H9 (cell line): ENCODE measurements around the gene RAB4B. TPM values are rescaled to one million over a fixed set of nuclear protein-coding genes. Genes with fewer than 3 reads are reported as not detected.
"Not testable (repeated sequence)": the region's sequence is repeated elsewhere in the genome, so short reads cannot be mapped to it uniquely, and the experiment has no call there.

Experiments used
- DNase-seq: peaks from one replicate; pipeline ENCODE4 v3.0.0-alpha.2; 2017
- H2AFZ ChIP-seq: one replicate; pipeline ENCODE4 v1.6.1; 2013; ENCODE audit warnings: mild to moderate bottlenecking, low read length, control low read depth, moderate library complexity
- H2AK5ac ChIP-seq: 2 replicates; pipeline ENCODE4 v1.6.1; 2013; ENCODE audit warnings: low read length, control low read depth, mixed read lengths; ENCODE audit not compliant: insufficient read length
- H2BK120ac ChIP-seq: one replicate; pipeline ENCODE4 v1.6.1; 2013; ENCODE audit warnings: low read depth, mild to moderate bottlenecking, low read length, control low read depth, inconsistent platforms; ENCODE audit not compliant: poor library complexity, severe bottlenecking
- H2BK12ac ChIP-seq: 2 replicates; pipeline ENCODE4 v1.6.1; 2013; ENCODE audit warnings: low read length, control low read depth, mixed read lengths, low read depth; ENCODE audit not compliant: insufficient read length
- H2BK15ac ChIP-seq: 2 replicates; pipeline ENCODE4 v1.6.1; 2013; ENCODE audit warnings: low read depth, low read length, control low read depth
- H2BK20ac ChIP-seq: one replicate; pipeline ENCODE4 v1.6.1; 2013; ENCODE audit warnings: low read depth, mild to moderate bottlenecking, low read length, control low read depth, inconsistent platforms; ENCODE audit not compliant: poor library complexity, severe bottlenecking
- H2BK5ac ChIP-seq: 2 replicates; pipeline ENCODE4 v1.6.1; 2013; ENCODE audit warnings: low read length, control low read depth, mixed read lengths; ENCODE audit not compliant: insufficient read length
- H3K14ac ChIP-seq: 2 replicates; pipeline ENCODE4 v1.6.1; 2013; ENCODE audit warnings: low read length, control low read depth; ENCODE audit not compliant: insufficient read depth
- H3K18ac ChIP-seq: 2 replicates; pipeline ENCODE4 v1.6.1; 2013; ENCODE audit warnings: low read depth, mild to moderate bottlenecking, mixed read lengths, low read length, control low read depth; ENCODE audit not compliant: insufficient read length
- H3K23ac ChIP-seq: 2 replicates; pipeline ENCODE4 v1.6.1; 2013; ENCODE audit warnings: low read length, control low read depth, mixed read lengths, low read depth; ENCODE audit not compliant: insufficient read length
- H3K23me2 ChIP-seq: 2 replicates; pipeline ENCODE4 v1.6.1; 2013; ENCODE audit warnings: low read depth, mild to moderate bottlenecking, mixed read lengths, low read length, control low read depth; ENCODE audit not compliant: insufficient read length, poor library complexity, severe bottlenecking
- H3K27ac ChIP-seq: 2 replicates; pipeline ENCODE4 v1.5.1; 2013; ENCODE audit warnings: low read length, control low read depth, mixed read lengths, low read depth; ENCODE audit not compliant: insufficient read length
- H3K27me3 ChIP-seq: 2 replicates; pipeline ENCODE4 v1.6.1; 2013; ENCODE audit warnings: low read length, control low read depth, inconsistent platforms; ENCODE audit not compliant: insufficient read depth
- H3K4ac ChIP-seq: 2 replicates; pipeline ENCODE4 v1.6.1; 2013; ENCODE audit warnings: low read depth, mild to moderate bottlenecking, control low read depth, inconsistent platforms, low read length, moderate library complexity
- H3K4me1 ChIP-seq: 2 replicates; pipeline ENCODE4 v1.6.1; 2013; ENCODE audit warnings: low read length, control low read depth, inconsistent platforms; ENCODE audit not compliant: insufficient read depth
- H3K4me2 ChIP-seq: 2 replicates; pipeline ENCODE4 v1.6.1; 2013; ENCODE audit warnings: low read length, control low read depth, mixed read lengths; ENCODE audit not compliant: insufficient read length, insufficient read depth
- H3K56ac ChIP-seq: 2 replicates; pipeline ENCODE4 v1.6.1; 2013; ENCODE audit warnings: low read depth, mild to moderate bottlenecking, mixed read lengths, low read length, control low read depth; ENCODE audit not compliant: insufficient read length
- H3K79me1 ChIP-seq: 2 replicates; pipeline ENCODE4 v1.6.1; 2013; ENCODE audit warnings: low read depth, mild to moderate bottlenecking, moderate library complexity, low read length, control low read depth, inconsistent platforms; ENCODE audit not compliant: insufficient read depth, poor library complexity, severe bottlenecking
- H3K79me2 ChIP-seq: 2 replicates; pipeline ENCODE4 v1.6.1; 2013; ENCODE audit warnings: low read length, control low read depth, inconsistent platforms; ENCODE audit not compliant: insufficient read depth
- H3K9ac ChIP-seq: 2 replicates; pipeline ENCODE4 v1.6.1; 2013; ENCODE audit warnings: low read length, control low read depth, mixed read lengths; ENCODE audit not compliant: insufficient read length; ENCODE audit errors: extremely low read depth
- H3K9me3 ChIP-seq: one replicate; pipeline ENCODE4 v1.6.1; 2013; ENCODE audit warnings: low read depth, low read length, inconsistent platforms; ENCODE audit not compliant: control insufficient read depth
- H3T11ph ChIP-seq: one replicate; pipeline ENCODE4 v1.6.1; 2013; ENCODE audit warnings: mild to moderate bottlenecking, low read length, control low read depth, inconsistent platforms
- H4K20me1 ChIP-seq: one replicate; pipeline ENCODE4 v1.6.1; 2013; ENCODE audit not compliant: control insufficient read depth, insufficient read length, insufficient read depth
- H4K5ac ChIP-seq: 2 replicates; pipeline ENCODE4 v1.6.1; 2013; ENCODE audit warnings: low read depth, mild to moderate bottlenecking, mixed read lengths, low read length, control low read depth; ENCODE audit not compliant: insufficient read length
- H4K8ac ChIP-seq: replicated peaks from 2 replicates; pipeline ENCODE4 v1.6.1; 2013; ENCODE audit warnings: low read length, control low read depth, mixed read lengths, low read depth; ENCODE audit not compliant: insufficient read length
- H4K91ac ChIP-seq: 2 replicates; pipeline ENCODE4 v1.6.1; 2013; ENCODE audit warnings: low read depth, mild to moderate bottlenecking, moderate library complexity, mixed read lengths, low read length, control low read depth; ENCODE audit not compliant: insufficient read length
- H3K27ac Mint-ChIP-seq, 3 experiments: 2 replicates in 2 of 3; 3 replicates in 1 of 3; pipeline ENCODE4 v1.8.0; 2020 to 2021; ENCODE audit warnings: mixed read lengths in 3 of 3, mild to moderate bottlenecking in 1 of 3, moderate library complexity in 1 of 3
- H3K27me3 Mint-ChIP-seq: 2 replicates; pipeline ENCODE4 v1.8.0; 2021; ENCODE audit warnings: low read depth, mild to moderate bottlenecking, moderate library complexity, mixed read lengths
- H3K36me3 Mint-ChIP-seq, 3 experiments: 2 replicates in 2 of 3; 3 replicates in 1 of 3; pipeline ENCODE4 v1.8.0; 2020 to 2021; ENCODE audit warnings: low read depth in 3 of 3, mixed read lengths in 3 of 3; ENCODE audit not compliant: insufficient read depth in 1 of 3
- H3K4me1 Mint-ChIP-seq, 2 experiments: 2 replicates each; pipeline ENCODE4 v1.8.0; 2020; ENCODE audit warnings: mixed read lengths in 2 of 2
- H3K4me3 Mint-ChIP-seq, 2 experiments: 2 replicates in 1 of 2; 3 replicates in 1 of 2; pipeline ENCODE4 v1.8.0; 2020 to 2021; ENCODE audit warnings: mild to moderate bottlenecking in 2 of 2, mixed read lengths in 2 of 2, moderate library complexity in 1 of 2
- H3K9me3 Mint-ChIP-seq, 2 experiments: 2 replicates in 1 of 2; 3 replicates in 1 of 2; pipeline ENCODE4 v1.8.0; 2020; ENCODE audit warnings: mild to moderate bottlenecking in 2 of 2, mixed read lengths in 2 of 2, moderate library complexity in 1 of 2
- WGBS: extraction: QIAGEN DNeasy Blood & Tissue Kit; methylation state at CpG from one replicate; pipeline ENCODE4 v1.1.7; 2013; ENCODE audit warnings: missing lambda C conversion rate, low lambda C conversion rate, mixed read lengths; ENCODE audit not compliant: insufficient read length; ENCODE audit errors: extremely low coverage; 5-methylcytosine and 5-hydroxymethylcytosine counted together
- total RNA-seq: library from RNA; stranded (reverse); gene quantifications from 2 replicates; pipeline ENCODE4 v1.2.1, GENCODE V29; 2021

Gene RAB4B
- total RNA-seq, 1 experiment from 2014 or later: 26.8 TPM

- not testable (repeated sequence) for H2AK5ac ChIP-seq, H3K56ac ChIP-seq, H2BK20ac ChIP-seq, H2BK12ac ChIP-seq, H3K18ac ChIP-seq, H4K91ac ChIP-seq, H2BK5ac ChIP-seq, H4K8ac ChIP-seq, H4K5ac ChIP-seq, H3K36me3 Mint-ChIP-seq, H3K9ac ChIP-seq, H3T11ph ChIP-seq, H2BK15ac ChIP-seq, H3K4ac ChIP-seq, H3K79me2 ChIP-seq, H3K9me3 ChIP-seq, H3K9me3 Mint-ChIP-seq, H3K23ac ChIP-seq, H3K79me1 ChIP-seq, H3K23me2 ChIP-seq, H3K4me3 Mint-ChIP-seq, H3K4me2 ChIP-seq, H3K27ac Mint-ChIP-seq, H3K27me3 Mint-ChIP-seq, H3K27me3 ChIP-seq, H2BK120ac ChIP-seq, H4K20me1 ChIP-seq, H3K14ac ChIP-seq, H3K4me1 ChIP-seq, DNase-seq, H2AFZ ChIP-seq, H3K27ac ChIP-seq
- H3K4me1 Mint-ChIP-seq: peaks cover 14 to 15% of the 10 kb centered on the region in 2 experiments
- no CpG with 5 or more reads among the region's 14 CpGs for WGBS
Measured at GRCh38 chr19:40826312-40826698, 48.3 kb downstream of the RAB4B start.

- H3K27ac Mint-ChIP-seq, H4K91ac ChIP-seq, H3T11ph ChIP-seq, H2BK12ac ChIP-seq, H3K23me2 ChIP-seq, H3K14ac ChIP-seq, H3K9me3 ChIP-seq, H3K27me3 ChIP-seq, H3K79me2 ChIP-seq, H2AFZ ChIP-seq, H4K5ac ChIP-seq, H3K9ac ChIP-seq, H3K27me3 Mint-ChIP-seq, H2BK20ac ChIP-seq, H4K20me1 ChIP-seq, H4K8ac ChIP-seq, H3K4me3 Mint-ChIP-seq, H3K4me2 ChIP-seq, H3K79me1 ChIP-seq, H3K4me1 ChIP-seq, H3K4ac ChIP-seq, H3K18ac ChIP-seq, H2BK120ac ChIP-seq, H3K23ac ChIP-seq, H3K27ac ChIP-seq, H2AK5ac ChIP-seq, H3K9me3 Mint-ChIP-seq, H3K56ac ChIP-seq, H3K36me3 Mint-ChIP-seq, H2BK5ac ChIP-seq, H2BK15ac ChIP-seq: not testable (repeated sequence)
- peaks cover 14 to 15% of the 10 kb centered on the region in 2 experiments for H3K4me1 Mint-ChIP-seq
- no CpG with 5 or more reads among the region's 29 CpGs for WGBS
- DNase-seq: peak; percentile 25
Measured at GRCh38 chr19:40826699-40827385, 48.8 kb downstream of the RAB4B start.
